IMR-90 (cell line): Measurements from ENCODE around the gene COL4A3.

Experiments
- CTCF ChIP-seq: conservative IDR thresholded peaks from 2 replicates; pipeline ENCODE4 v1.5.1; 2012; ENCODE audit warnings: mild to moderate bottlenecking, low read depth, low read length, improper control_type of control experiment
- POLR2A ChIP-seq: IDR thresholded peaks from 2 replicates; pipeline ENCODE4 v1.6.1; 2012; ENCODE audit warnings: mild to moderate bottlenecking, low read depth, low read length

DNA sequence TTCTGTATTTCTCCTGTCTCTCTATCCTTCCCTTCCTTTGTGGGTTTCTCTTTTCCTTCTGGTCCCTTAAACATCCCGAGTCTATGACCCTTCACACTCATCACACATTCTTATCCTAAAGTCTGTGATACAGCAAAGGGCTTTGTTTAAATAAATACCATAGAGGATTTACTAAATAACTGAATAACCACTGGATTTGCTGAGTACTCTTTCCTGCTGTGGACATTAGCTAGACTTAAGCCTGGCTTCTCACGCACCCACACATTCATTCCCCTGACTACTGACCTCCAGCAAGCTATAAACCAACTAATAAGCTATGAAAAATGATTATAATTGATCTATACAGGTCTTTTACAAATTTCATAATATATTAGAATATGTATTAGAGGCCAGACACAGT is 76.6 kb downstream of the COL4A3 start:
- no peak for TF ChIP-seq POLR2A
- TF ChIP-seq CTCF: no peak
